K562 (cell line): Measurements from ENCODE around the gene XPR1. TPM values are rescaled to one million over a fixed set of nuclear protein-coding genes. Genes with fewer than 3 reads are reported as not detected.

ENCODE experiments used
- ATAC-seq: fragments of 200-7000 bp; cut with Tn5 transposase; 3 replicates; pipeline ENCODE4 v1.9.1; 2020; ENCODE audit warnings: moderate library complexity
- BruUV-seq: library from RNA; stranded (reverse); fragments of 400-500 nt; replicated peaks from 2 replicates; lab custom pipeline; 2021; lab: Mats Ljungman, UMichigan
- CTCF ChIA-PET: fragments of 300-600 bp; formaldehyde crosslinking; extraction: SDS; loops from one replicate; lab custom pipeline; 2021; ENCODE audit warnings: low intra/inter-chr PET ratio; lab: Yijun Ruan, JAX
- POLR2A ChIA-PET: fragments of 300-600, 350-650 bp; sonication (Branson Sonifier 250); formaldehyde crosslinking; extraction: SDS; loops from one replicate; lab custom pipeline; 2021; ENCODE audit warnings: antibody characterized with exemption, inconsistent platforms; lab: Yijun Ruan, JAX
- DNase-seq, 4 experiments: peaks; one replicate each; pipeline versions ENCODE4 v3.0.0 to v3.0.0-alpha.2; 2011 to 2018; ENCODE audit warnings: low spot score in 3 of 4, mixed read lengths in 3 of 4; ENCODE audit errors: extremely low read depth in 1 of 4
- FAIRE-seq: peaks from 2 replicates; lab custom pipeline; 2011; peaks lifted over from hg19 to GRCh38; lab: Jason Lieb, UNC
- H2AFZ ChIP-seq: 2 replicates; pipeline ENCODE4 v1.6.0; 2011; ENCODE audit warnings: low read depth, low read length, control low read depth, inconsistent platforms
- H3K27ac ChIP-seq: fragments of 200-600 bp; 3 replicates; pipeline ENCODE4 v1.8.0; 2011; ENCODE audit warnings: low read depth, mild to moderate bottlenecking, control low read depth, inconsistent platforms, low read length, moderate library complexity, mixed read lengths; ENCODE audit errors: extremely low read depth
- H3K27me3 ChIP-seq, 2 experiments: fragments of 300-600 bp in 1 of 2; 2 replicates in 1 of 2; 3 replicates in 1 of 2; pipeline versions ENCODE4 v1.6.0 to v1.8.0; 2011; ENCODE audit warnings: inconsistent platforms in 2 of 2, low read length in 2 of 2, mild to moderate bottlenecking in 1 of 2, mixed read lengths in 1 of 2, moderate library complexity in 1 of 2; ENCODE audit not compliant: control insufficient read depth in 2 of 2, insufficient read depth in 2 of 2
- H3K36me3 ChIP-seq: fragments of 300-600 bp; 3 replicates; pipeline ENCODE4 v1.8.0; 2011; ENCODE audit warnings: mild to moderate bottlenecking, low read length, inconsistent platforms; ENCODE audit not compliant: control insufficient read depth, insufficient read depth
- H3K4me1 ChIP-seq, 2 experiments: fragments of 200-600 bp in 1 of 2; replicated peaks in 1 of 2; 2 replicates in 1 of 2; 3 replicates in 1 of 2; pipeline versions ENCODE4 v1.5.1 to v1.8.0; 2011; ENCODE audit warnings: inconsistent platforms in 2 of 2, low read length in 2 of 2, mild to moderate bottlenecking in 1 of 2, mixed read lengths in 1 of 2, moderate library complexity in 1 of 2; ENCODE audit not compliant: control insufficient read depth in 2 of 2, insufficient read depth in 2 of 2
- H3K4me2 ChIP-seq: 2 replicates; pipeline ENCODE4 v1.6.1; 2011; ENCODE audit warnings: low read length, control low read depth, inconsistent platforms, mixed read lengths; ENCODE audit not compliant: insufficient read depth
- H3K4me3 ChIP-seq: fragments of 200-600 bp; sonication (generic), shearing (Covaris generic); 2 replicates; pipeline ENCODE4 v1.5.1; 2016; ENCODE audit warnings: control low read depth, inconsistent platforms
- H3K79me2 ChIP-seq: fragments of 200-600 bp; 3 replicates; pipeline ENCODE4 v1.8.0; 2011; ENCODE audit warnings: low read length, inconsistent platforms; ENCODE audit not compliant: control insufficient read depth, insufficient read depth
- H3K9ac ChIP-seq, 2 experiments: 2 replicates each; pipeline versions ENCODE4 v1.6.0 to v1.6.1; 2011; ENCODE audit warnings: low read depth in 2 of 2, low read length in 2 of 2, control low read depth in 1 of 2, inconsistent platforms in 1 of 2, mild to moderate bottlenecking in 1 of 2, mixed read lengths in 1 of 2; ENCODE audit not compliant: insufficient read depth in 1 of 2
- H3K9me1 ChIP-seq: one replicate; pipeline ENCODE4 v1.6.0; 2011; ENCODE audit warnings: inconsistent platforms, mild to moderate bottlenecking, low read length, moderate library complexity; ENCODE audit not compliant: control insufficient read depth, insufficient read depth
- H3K9me3 ChIP-seq: replicated peaks from 2 replicates; pipeline ENCODE4 v1.5.1; 2011; ENCODE audit warnings: low read depth, low read length, inconsistent platforms; ENCODE audit not compliant: control insufficient read depth, insufficient read depth
- H4K20me1 ChIP-seq: replicated peaks from 2 replicates; pipeline ENCODE4 v1.6.1; 2011; ENCODE audit warnings: low read length, inconsistent platforms, mixed read lengths; ENCODE audit not compliant: control insufficient read depth, insufficient read depth
- ADNP ChIP-seq: fragments of 200-800 bp; sonication (Bioruptor generic); IDR thresholded peaks from 2 replicates; pipeline ENCODE4 v1.6.1; 2016; ENCODE audit warnings: missing genetic modification characterization, missing compliant biosample characterization
- CREB1 ChIP-seq, 2 experiments: sonication (generic) in 1 of 2; formaldehyde crosslinking in 1 of 2; IDR thresholded peaks; 2 replicates each; pipeline versions ENCODE4 v1.6.1 to v1.8.0; 2012 to 2022; ENCODE audit warnings: inconsistent platforms in 1 of 2, mild to moderate bottlenecking in 1 of 2, missing genetic modification reagents in 1 of 2, moderate library complexity in 1 of 2
- ESRRA ChIP-seq: fragments of 450-650 bp; IDR thresholded peaks from 2 replicates; pipeline ENCODE4 v1.6.1; 2014; ENCODE audit warnings: low read depth, mild to moderate bottlenecking, moderate library complexity, borderline replicate concordance
- GATAD2A ChIP-seq: fragments of 450-650 bp; IDR thresholded peaks from 2 replicates; pipeline ENCODE4 v1.6.1; 2017
- HNRNPH1 ChIP-seq: fragments of 200-400 bp; formaldehyde crosslinking; optimal IDR thresholded peaks from 2 replicates; pipeline ENCODE3; 2017; ENCODE audit warnings: low read depth, mild to moderate bottlenecking, low read length, moderate library complexity
- MAFK ChIP-seq: IDR thresholded peaks from 2 replicates; pipeline ENCODE4 v1.6.1; 2011; ENCODE audit warnings: low read length, improper control_type of control experiment
- MECOM ChIP-seq: fragments of 250-450 bp; sonication (Bioruptor Pico); IDR thresholded peaks from 2 replicates; pipeline ENCODE4 v1.8.0; 2022; ENCODE audit warnings: inconsistent platforms
- MIER1 ChIP-seq: fragments of 450-650 bp; IDR thresholded peaks from 2 replicates; pipeline ENCODE4 v1.6.1; 2016; ENCODE audit warnings: antibody characterized with exemption, mild to moderate bottlenecking, low read depth
- NFIC ChIP-seq: fragments of 450-650 bp; IDR thresholded peaks from 2 replicates; pipeline ENCODE4 v1.6.1; 2017; ENCODE audit warnings: mild to moderate bottlenecking, inconsistent platforms
- NR2C1 ChIP-seq, 2 experiments: fragments of 450-650 bp; IDR thresholded peaks; 2 replicates each; pipeline ENCODE4 v1.6.1; 2017; ENCODE audit warnings: mild to moderate bottlenecking in 2 of 2, antibody characterized with exemption in 1 of 2, inconsistent platforms in 1 of 2, missing compliant biosample characterization in 1 of 2, missing genetic modification characterization in 1 of 2
- RAD21 ChIP-seq, 2 experiments: fragments of 250-450 bp in 1 of 2; fragments of 450-650 bp in 1 of 2; sonication (Bioruptor Pico) in 1 of 2; formaldehyde crosslinking in 1 of 2; IDR thresholded peaks in 1 of 2; conservative IDR thresholded peaks in 1 of 2; 2 replicates each; pipeline versions ENCODE4 v1.4.0 to v1.8.0; 2020 to 2022; ENCODE audit warnings: mild to moderate bottlenecking in 2 of 2, moderate library complexity in 1 of 2
- RBM22 ChIP-seq: fragments of 200-400 bp; formaldehyde crosslinking; IDR thresholded peaks from 2 replicates; pipeline ENCODE4 v1.6.1; 2018; ENCODE audit warnings: low read length, low read depth; ENCODE audit not compliant: poor library complexity, severe bottlenecking
- RFX1 ChIP-seq: fragments of 450-650 bp; IDR thresholded peaks from 2 replicates; pipeline ENCODE4 v1.6.1; 2016; ENCODE audit warnings: mild to moderate bottlenecking, moderate library complexity
- TEAD1 ChIP-seq, 2 experiments: fragments of 450-650 bp in 1 of 2; sonication (generic) in 1 of 2; formaldehyde crosslinking; IDR thresholded peaks; 2 replicates each; pipeline versions ENCODE4 v1.4.0 to v1.8.0; 2020 to 2022; ENCODE audit warnings: mild to moderate bottlenecking in 2 of 2, missing genetic modification reagents in 1 of 2
- TEAD4 ChIP-seq, 2 experiments: sonication (generic) in 1 of 2; formaldehyde crosslinking in 1 of 2; IDR thresholded peaks; 2 replicates each; pipeline versions ENCODE4 v1.6.1 to v1.8.0; 2012 to 2022; ENCODE audit warnings: borderline replicate concordance in 1 of 2, inconsistent platforms in 1 of 2, low read length in 1 of 2, mild to moderate bottlenecking in 1 of 2, missing genetic modification reagents in 1 of 2
- ZKSCAN3 ChIP-seq: fragments of 250-450 bp; sonication (Bioruptor Pico); IDR thresholded peaks from 2 replicates; pipeline ENCODE4 v1.4.0; 2020
- ZNF436 ChIP-seq: fragments of 250-450, 450-650 bp; sonication (Bioruptor Pico); formaldehyde crosslinking; IDR thresholded peaks from 2 replicates; pipeline ENCODE4 v1.7.0; 2020; ENCODE audit warnings: mild to moderate bottlenecking
- ZNF668 ChIP-seq: fragments of 250-450 bp; sonication (Bioruptor Pico); IDR thresholded peaks from 2 replicates; pipeline ENCODE4 v1.8.0; 2022; ENCODE audit warnings: mild to moderate bottlenecking, inconsistent platforms
- ZNF79 ChIP-seq: fragments of 250-450 bp; sonication (Bioruptor Pico); IDR thresholded peaks from 2 replicates; pipeline ENCODE4 v1.4.0; 2020; ENCODE audit warnings: low read depth, mild to moderate bottlenecking, moderate library complexity
- WGBS: fragments of 100-300 bp; shearing (Covaris generic); methylation state at CpG from one replicate; pipeline ENCODE4 v1.1.6; 2016; ENCODE audit warnings: low coverage, mixed read lengths; ENCODE audit not compliant: insufficient coverage; ENCODE audit errors: missing lambda C conversion rate; 5-methylcytosine and 5-hydroxymethylcytosine counted together
- in situ Hi-C: fragments of 300-500 bp; cut with MboI; formaldehyde crosslinking; loops from 4 replicates; pipeline ENCODE4 v1.15.0; 2018; ENCODE audit warnings: inconsistent platforms, mixed read lengths
- intact Hi-C: fragments of 100-400 bp; cut with micrococcal nuclease; formaldehyde crosslinking; loops from 2 replicates; pipeline ENCODE4 v1.14.2; 2022
- polyA plus RNA-seq, 8 experiments: library from polyadenylated mRNA; depleted of rRNA in 4 of 8; stranded (reverse) in 5 of 8; unstranded in 3 of 8; fragments of >200 nt; fragmentation: Nextera tagmentation in 2 of 8; fragmentation: Illumina TruSeq in 1 of 8; extraction: Ambion mirVana in 2 of 8; extraction: Trizol in 1 of 8; gene quantifications; 2 replicates each; pipeline versions ENCODE4 v1.2.1 to v1.2.3, GENCODE V29; 2011 to 2014; ENCODE audit warnings: inconsistent platforms in 1 of 8, missing spikeins in 1 of 8
- total RNA-seq, 7 experiments: library from RNA; depleted of rRNA in 6 of 7; stranded (reverse); fragments of >200 nt in 6 of 7; fragmentation: Illumina TruSeq in 2 of 7; extraction: Trizol in 2 of 7; gene quantifications; 2 replicates each; pipeline versions ENCODE4 v1.2.1 to v1.2.3, GENCODE V29; 2011 to 2021; ENCODE audit warnings: low replicate concordance in 1 of 7
- TF ChIP-seq, protein P1 (sequence below): fragments of 250-450 bp; sonication (Bioruptor Pico); IDR thresholded peaks from 2 replicates; pipeline ENCODE4 v1.5.0; 2021; ENCODE audit warnings: mild to moderate bottlenecking, borderline replicate concordance

The XPR1 gene
- total and polyA plus RNA-seq, 9 of the 15 experiments (the other 6 are each of a cell fraction or from before 2014, with no cell fraction given) = 3.0 to 66.2 (median 38.6) TPM

DNA sequence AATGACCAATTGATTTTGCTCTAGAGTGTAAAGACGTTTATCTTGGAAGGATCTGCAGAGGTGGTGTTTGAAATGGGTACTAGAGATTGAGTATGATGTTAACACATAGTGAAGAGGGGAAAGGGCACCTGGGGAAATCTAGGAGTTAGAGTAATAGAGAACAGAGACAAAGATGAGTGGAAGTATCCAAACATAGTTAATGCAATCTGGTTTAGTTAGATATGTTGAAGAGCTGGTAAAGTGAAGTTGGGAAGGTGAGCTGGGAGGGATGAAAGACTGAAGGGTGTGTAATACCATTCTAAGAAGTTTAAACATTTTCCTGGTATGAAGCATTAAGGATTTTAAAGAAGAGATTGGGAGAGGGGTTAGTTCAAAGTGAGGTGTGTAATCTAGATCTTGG, 11.0 kb downstream of the XPR1 start (continued):
- TF ChIP-seq MECOM (CRISPR knock-in tag) = no peak
- TF ChIP-seq TEAD4 (IDR thresholded peaks at IDR 0.05; ENCODE audit: low read length) = no peak
- TF ChIP-seq TEAD4 (CRISPR knock-in tag; IDR thresholded peaks at IDR 0.05; ENCODE audit: borderline replicate concordance) = no peak
- TF ChIP-seq RAD21 (CRISPR knock-in tag; conservative IDR thresholded peaks at IDR 0.05 in 1 of 2, IDR thresholded peaks at IDR 0.05 in 1 of 2) = no peak
- TF ChIP-seq MIER1 = no peak
- no peak for TF ChIP-seq NR2C1 (IDR thresholded peaks at IDR 0.05)
- TF ChIP-seq NR2C1 (tag; IDR thresholded peaks at IDR 0.05) = no peak
- TF ChIP-seq MAFK = no peak
- TF ChIP-seq, protein P1, sequence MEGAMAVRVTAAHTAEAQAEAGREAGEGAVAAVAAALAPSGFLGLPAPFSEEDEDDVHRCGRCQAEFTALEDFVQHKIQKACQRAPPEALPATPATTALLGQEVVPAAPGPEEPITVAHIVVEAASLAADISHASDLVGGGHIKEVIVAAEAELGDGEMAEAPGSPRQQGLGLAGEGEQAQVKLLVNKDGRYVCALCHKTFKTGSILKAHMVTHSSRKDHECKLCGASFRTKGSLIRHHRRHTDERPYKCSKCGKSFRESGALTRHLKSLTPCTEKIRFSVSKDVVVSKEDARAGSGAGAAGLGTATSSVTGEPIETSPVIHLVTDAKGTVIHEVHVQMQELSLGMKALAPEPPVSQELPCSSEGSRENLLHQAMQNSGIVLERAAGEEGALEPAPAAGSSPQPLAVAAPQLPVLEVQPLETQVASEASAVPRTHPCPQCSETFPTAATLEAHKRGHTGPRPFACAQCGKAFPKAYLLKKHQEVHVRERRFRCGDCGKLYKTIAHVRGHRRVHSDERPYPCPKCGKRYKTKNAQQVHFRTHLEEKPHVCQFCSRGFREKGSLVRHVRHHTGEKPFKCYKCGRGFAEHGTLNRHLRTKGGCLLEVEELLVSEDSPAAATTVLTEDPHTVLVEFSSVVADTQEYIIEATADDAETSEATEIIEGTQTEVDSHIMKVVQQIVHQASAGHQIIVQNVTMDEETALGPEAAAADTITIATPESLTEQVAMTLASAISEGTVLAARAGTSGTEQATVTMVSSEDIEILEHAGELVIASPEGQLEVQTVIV = no peak
- TF ChIP-seq GATAD2A = no peak
- TF ChIP-seq, all 486 proteins: peak for 0

DNA sequence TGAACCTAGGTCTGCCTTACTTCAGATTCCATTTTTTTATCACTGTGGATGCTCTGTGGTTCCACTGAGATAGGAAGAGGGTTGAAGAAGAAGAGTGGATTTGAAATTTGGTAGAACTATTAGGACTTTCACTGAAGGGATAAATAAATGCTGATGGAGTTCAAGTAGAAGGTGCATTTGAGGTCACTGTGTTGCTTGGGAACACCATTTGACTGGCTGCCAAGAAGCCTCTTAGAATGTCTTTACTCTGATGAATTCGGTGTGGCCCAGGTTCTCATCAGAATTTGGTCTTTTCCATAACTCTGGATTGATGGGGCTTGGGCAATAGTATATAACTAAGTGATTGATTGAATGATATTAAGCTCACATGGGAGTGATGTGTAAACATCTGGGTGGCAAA, 11.9 kb downstream of the XPR1 start:
- BruUV-seq = no TSS peak
- H3K27me3 ChIP-seq = no peaks in the 10 kb centered on the region
- no peaks in the 10 kb centered on the region for H3K9me1 ChIP-seq
- no peak overlapping the region for H3K9ac ChIP-seq
- H3K79me2 ChIP-seq = peaks cover 95% of the 10 kb centered on the region
- H3K9me3 ChIP-seq = 0 out of 2 replicates have a peak, but pooled peaks cover 3% of the 10 kb centered on the region
- ATAC-seq (no peak), FAIRE-seq (no peak), DNase-seq (peak in 1 of 4 experiments; percentile 45)
- H3K36me3 ChIP-seq = peaks cover 29% of the 10 kb centered on the region
- ChIA-PET POLR2A (interaction anchor here (1.0 kb wide), 2 partner anchors 9 to 11 kb away, joined by 3 read pairs; no protein-coding TSS in a partner anchor), CTCF (interaction anchor here (1.2 kb wide), 1 partner anchor 219 kb away, joined by 3 read pairs; no protein-coding TSS in a partner anchor)
- WGBS = 29% methylated on average over 1 of the region's 1 CpG
- intact Hi-C loops (no loop called here), in situ Hi-C loops (loop anchor here (25.0 kb wide), 1 partner anchor 519 kb away; no protein-coding TSS in a partner anchor)
- no peak overlapping the region for H3K4me3 ChIP-seq
- peaks cover 8% of the 10 kb centered on the region; the same call in 1 of the 2 replicates for H4K20me1 ChIP-seq
- H2AFZ ChIP-seq = no peak overlapping the region
- H3K4me1 ChIP-seq = peaks cover 16 to 40% of the 10 kb centered on the region in 2 experiments; a peak in 4 of 5 replicates
- H3K27ac ChIP-seq = no peak overlapping the region
- no peak overlapping the region for H3K4me2 ChIP-seq
- TF ChIP-seq NFIC = peak; percentile 48
- no peak for TF ChIP-seq RBM22
- TF ChIP-seq TEAD1 (CRISPR knock-in tag; IDR thresholded peaks at IDR 0.05) = no peak
- TF ChIP-seq ZNF668 = no peak
- no peak for TF ChIP-seq HNRNPH1
- TF ChIP-seq ZNF79 (CRISPR knock-in tag) = no peak
- no peak for TF ChIP-seq ZNF436 (CRISPR knock-in tag)
- peak; percentile 53; the same call in 1 of the 2 replicates for TF ChIP-seq RFX1
- peak; percentile 40; the same call in 1 of the 2 replicates for TF ChIP-seq ADNP (tag)
- no peak for TF ChIP-seq CREB1 (IDR thresholded peaks at IDR 0.05)
- 0 out of 2 replicates have a peak, but pooled peaks have one; percentile 42 for TF ChIP-seq CREB1 (CRISPR knock-in tag; IDR thresholded peaks at IDR 0.05)
- TF ChIP-seq ESRRA = 0 out of 2 replicates have a peak, but pooled peaks have one; percentile 13
- TF ChIP-seq ZKSCAN3 = no peak
